SK-N-SH (cell line): Measurements from ENCODE around the gene JMJD1C. TPM values are rescaled to one million over a fixed set of nuclear protein-coding genes. Genes with fewer than 3 reads are reported as not detected.

ENCODE experiments used
- CTCF ChIA-PET: fragments of 300-600, 350-600 bp; formaldehyde crosslinking; extraction: SDS; loops from one replicate; lab custom pipeline; 2021; lab: Yijun Ruan, JAX
- POLR2A ChIA-PET: fragments of 350-600 bp; sonication (Branson Sonifier 250); formaldehyde crosslinking; extraction: SDS; loops from one replicate; lab custom pipeline; 2020; ENCODE audit warnings: antibody characterized with exemption, inconsistent platforms; lab: Yijun Ruan, JAX
- DNase-seq: peaks from one replicate; pipeline ENCODE4 v3.0.0; 2012
- H2AFZ ChIP-seq: fragments of 200-600 bp; sonication (generic); 2 replicates; pipeline ENCODE4 v1.8.1; 2016; ENCODE audit warnings: antibody characterized with exemption, mild to moderate bottlenecking, low read depth
- H3F3A ChIP-seq: fragments of 200-600 bp; sonication (generic); replicated peaks from 2 replicates; pipeline ENCODE3; 2016; ENCODE audit warnings: antibody characterized with exemption, mild to moderate bottlenecking; ENCODE audit not compliant: insufficient read depth
- H3K27ac ChIP-seq, 2 experiments: fragments of 200-500 bp in 1 of 2; fragments of 200-600 bp in 1 of 2; sonication (Bioruptor generic) in 1 of 2; sonication (generic), shearing (Covaris generic) in 1 of 2; 2 replicates each; pipeline versions ENCODE4 v1.5.1 to v1.6.1; 2014 to 2016; ENCODE audit warnings: low read depth in 2 of 2, inconsistent platforms in 1 of 2, low read length in 1 of 2, mild to moderate bottlenecking in 1 of 2, mixed read lengths in 1 of 2
- H3K27me3 ChIP-seq: fragments of 200-600 bp; sonication (generic), shearing (Covaris generic); 2 replicates; pipeline ENCODE4 v1.6.1; 2016; ENCODE audit warnings: mixed run types; ENCODE audit not compliant: insufficient read depth
- H3K36me3 ChIP-seq, 2 experiments: fragments of 200-500 bp in 1 of 2; fragments of 200-600 bp in 1 of 2; sonication (Bioruptor generic) in 1 of 2; sonication (generic) in 1 of 2; replicated peaks in 1 of 2; 2 replicates each; pipeline versions ENCODE3 to v1.5.1; 2014 to 2016; ENCODE audit warnings: low read length in 1 of 2, mild to moderate bottlenecking in 1 of 2; ENCODE audit not compliant: insufficient read depth in 2 of 2, control insufficient read depth in 1 of 2
- H3K4me1 ChIP-seq, 2 experiments: fragments of 200-500 bp in 1 of 2; fragments of 200-600 bp in 1 of 2; sonication (Bioruptor generic) in 1 of 2; sonication (generic), shearing (Covaris generic) in 1 of 2; 2 replicates each; pipeline versions ENCODE4 v1.5.1 to v1.6.1; 2014 to 2016; ENCODE audit warnings: low read depth in 1 of 2, low read length in 1 of 2, mixed run types in 1 of 2; ENCODE audit not compliant: insufficient read depth in 2 of 2, control insufficient read depth in 1 of 2
- H3K4me2 ChIP-seq: fragments of 200-600 bp; sonication (generic), shearing (Covaris generic); 2 replicates; pipeline ENCODE4 v1.6.1; 2017; ENCODE audit warnings: mixed run types
- H3K4me3 ChIP-seq, 2 experiments: fragments of 200-500 bp in 1 of 2; fragments of 200-600 bp in 1 of 2; sonication (Bioruptor generic) in 1 of 2; sonication (generic), shearing (Covaris generic) in 1 of 2; 2 replicates each; pipeline versions ENCODE4 v1.5.1 to v1.8.1; 2014 to 2016; ENCODE audit warnings: low read depth in 2 of 2, inconsistent platforms in 1 of 2, low read length in 1 of 2, mild to moderate bottlenecking in 1 of 2, mixed read lengths in 1 of 2, moderate library complexity in 1 of 2
- H3K79me2 ChIP-seq: fragments of 200-600 bp; sonication (generic); 2 replicates; pipeline ENCODE4 v1.8.1; 2017; ENCODE audit warnings: mild to moderate bottlenecking; ENCODE audit not compliant: insufficient read depth
- H3K9ac ChIP-seq: fragments of 200-600 bp; sonication (generic); 2 replicates; pipeline ENCODE4 v1.6.1; 2017; ENCODE audit warnings: mixed run types
- H3K9me2 ChIP-seq: fragments of 200-600 bp; sonication (generic); 2 replicates; pipeline ENCODE4 v1.6.1; 2017; ENCODE audit warnings: mixed run types
- H3K9me3 ChIP-seq: fragments of 200-600 bp; sonication (generic); 2 replicates; pipeline ENCODE4 v1.6.1; 2017; ENCODE audit warnings: mixed run types, mild to moderate bottlenecking, moderate library complexity
- H4K20me1 ChIP-seq: fragments of 200-600 bp; sonication (generic); 2 replicates; pipeline ENCODE4 v1.6.1; 2017; ENCODE audit warnings: mild to moderate bottlenecking, mixed run types; ENCODE audit not compliant: insufficient read depth
- FOSL2 ChIP-seq: IDR thresholded peaks from 2 replicates; pipeline ENCODE4 v1.4.0; 2012; ENCODE audit warnings: low read depth, mild to moderate bottlenecking, moderate library complexity, borderline replicate concordance
- FOXJ3 ChIP-seq: sonication (generic); formaldehyde crosslinking; IDR thresholded peaks from 2 replicates; pipeline ENCODE4 v1.5.1; 2020; ENCODE audit warnings: mild to moderate bottlenecking, missing genetic modification reagents
- IRF3 ChIP-seq: fragments of 150-350 bp; IDR thresholded peaks from 2 replicates; pipeline ENCODE4 v1.6.1; 2016; ENCODE audit warnings: mild to moderate bottlenecking, low read depth, low read length
- JUND ChIP-seq: IDR thresholded peaks from 2 replicates; pipeline ENCODE4 v1.4.0; 2012
- RFX5 ChIP-seq: IDR thresholded peaks from 2 replicates; pipeline ENCODE4 v1.6.1; 2012; ENCODE audit warnings: mild to moderate bottlenecking, improper control_type of control experiment, low read length
- TAF1 ChIP-seq: IDR thresholded peaks from 2 replicates; pipeline ENCODE4 v1.6.1; 2012; ENCODE audit warnings: low read depth, mild to moderate bottlenecking, low read length, moderate library complexity, borderline replicate concordance
- TEAD4 ChIP-seq: IDR thresholded peaks from 2 replicates; pipeline ENCODE4 v1.4.0; 2012; ENCODE audit warnings: mild to moderate bottlenecking, borderline replicate concordance; ENCODE audit not compliant: insufficient read depth
- YY1 ChIP-seq: IDR thresholded peaks from 2 replicates; pipeline ENCODE4 v1.4.0; 2012; ENCODE audit warnings: low read depth, mild to moderate bottlenecking
- ZBTB33 ChIP-seq: IDR thresholded peaks from 2 replicates; pipeline ENCODE4 v1.4.0; 2012; ENCODE audit warnings: low read depth, borderline replicate concordance
- WGBS: methylation state at CpG from one replicate; pipeline ENCODE4 v1.1.6; 2017; ENCODE audit warnings: low lambda C conversion rate; 5-methylcytosine and 5-hydroxymethylcytosine counted together
- polyA plus RNA-seq, 3 experiments: library from polyadenylated mRNA; depleted of rRNA; stranded (reverse); fragments of >200 nt; gene quantifications; 2 replicates each; pipeline ENCODE4 v1.2.3, GENCODE V29; 2012
- TF ChIP-seq, protein P1 (sequence below): fragments of 200-600 bp; sonication (generic); IDR thresholded peaks from 2 replicates; pipeline ENCODE4 v1.6.1; 2017; ENCODE audit warnings: antibody characterized with exemption, mild to moderate bottlenecking, moderate library complexity
- TF ChIP-seq, protein P2 (sequence below): IDR thresholded peaks from 2 replicates; pipeline ENCODE4 v1.6.1; 2012; ENCODE audit warnings: mild to moderate bottlenecking, low read depth, low read length, moderate library complexity

The JMJD1C gene
- polyA plus RNA-seq, 1 of the 3 experiments (the other 2 are of a cell fraction) = 11.7 TPM

GRCh38 chr10:63489838-63490237 is 24.1 kb upstream of the JMJD1C start:
- ChIA-PET CTCF (interaction anchor here (0.9 to 1.5 kb wide), 4 partner anchors 9 to 50 kb away, joined by 3 to 6 read pairs (median 4); no protein-coding TSS in a partner anchor), POLR2A (interaction anchor here (1.2 kb wide), 1 partner anchor 138 kb away, joined by 4 read pairs; no protein-coding TSS in a partner anchor)
- no peak overlapping the region for H3K4me2 ChIP-seq
- no peaks in the 10 kb centered on the region for H3K27me3 ChIP-seq
- H3F3A ChIP-seq = peaks cover 13% of the 10 kb centered on the region
- 100% methylated on average over 1 of the region's 3 CpGs for WGBS
- no peak for TF ChIP-seq IRF3
- TF ChIP-seq ZBTB33 = no peak
- TF ChIP-seq, protein P1, sequence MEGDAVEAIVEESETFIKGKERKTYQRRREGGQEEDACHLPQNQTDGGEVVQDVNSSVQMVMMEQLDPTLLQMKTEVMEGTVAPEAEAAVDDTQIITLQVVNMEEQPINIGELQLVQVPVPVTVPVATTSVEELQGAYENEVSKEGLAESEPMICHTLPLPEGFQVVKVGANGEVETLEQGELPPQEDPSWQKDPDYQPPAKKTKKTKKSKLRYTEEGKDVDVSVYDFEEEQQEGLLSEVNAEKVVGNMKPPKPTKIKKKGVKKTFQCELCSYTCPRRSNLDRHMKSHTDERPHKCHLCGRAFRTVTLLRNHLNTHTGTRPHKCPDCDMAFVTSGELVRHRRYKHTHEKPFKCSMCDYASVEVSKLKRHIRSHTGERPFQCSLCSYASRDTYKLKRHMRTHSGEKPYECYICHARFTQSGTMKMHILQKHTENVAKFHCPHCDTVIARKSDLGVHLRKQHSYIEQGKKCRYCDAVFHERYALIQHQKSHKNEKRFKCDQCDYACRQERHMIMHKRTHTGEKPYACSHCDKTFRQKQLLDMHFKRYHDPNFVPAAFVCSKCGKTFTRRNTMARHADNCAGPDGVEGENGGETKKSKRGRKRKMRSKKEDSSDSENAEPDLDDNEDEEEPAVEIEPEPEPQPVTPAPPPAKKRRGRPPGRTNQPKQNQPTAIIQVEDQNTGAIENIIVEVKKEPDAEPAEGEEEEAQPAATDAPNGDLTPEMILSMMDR = no peak
- TF ChIP-seq FOXJ3 = no peak
- TF ChIP-seq, protein P2, sequence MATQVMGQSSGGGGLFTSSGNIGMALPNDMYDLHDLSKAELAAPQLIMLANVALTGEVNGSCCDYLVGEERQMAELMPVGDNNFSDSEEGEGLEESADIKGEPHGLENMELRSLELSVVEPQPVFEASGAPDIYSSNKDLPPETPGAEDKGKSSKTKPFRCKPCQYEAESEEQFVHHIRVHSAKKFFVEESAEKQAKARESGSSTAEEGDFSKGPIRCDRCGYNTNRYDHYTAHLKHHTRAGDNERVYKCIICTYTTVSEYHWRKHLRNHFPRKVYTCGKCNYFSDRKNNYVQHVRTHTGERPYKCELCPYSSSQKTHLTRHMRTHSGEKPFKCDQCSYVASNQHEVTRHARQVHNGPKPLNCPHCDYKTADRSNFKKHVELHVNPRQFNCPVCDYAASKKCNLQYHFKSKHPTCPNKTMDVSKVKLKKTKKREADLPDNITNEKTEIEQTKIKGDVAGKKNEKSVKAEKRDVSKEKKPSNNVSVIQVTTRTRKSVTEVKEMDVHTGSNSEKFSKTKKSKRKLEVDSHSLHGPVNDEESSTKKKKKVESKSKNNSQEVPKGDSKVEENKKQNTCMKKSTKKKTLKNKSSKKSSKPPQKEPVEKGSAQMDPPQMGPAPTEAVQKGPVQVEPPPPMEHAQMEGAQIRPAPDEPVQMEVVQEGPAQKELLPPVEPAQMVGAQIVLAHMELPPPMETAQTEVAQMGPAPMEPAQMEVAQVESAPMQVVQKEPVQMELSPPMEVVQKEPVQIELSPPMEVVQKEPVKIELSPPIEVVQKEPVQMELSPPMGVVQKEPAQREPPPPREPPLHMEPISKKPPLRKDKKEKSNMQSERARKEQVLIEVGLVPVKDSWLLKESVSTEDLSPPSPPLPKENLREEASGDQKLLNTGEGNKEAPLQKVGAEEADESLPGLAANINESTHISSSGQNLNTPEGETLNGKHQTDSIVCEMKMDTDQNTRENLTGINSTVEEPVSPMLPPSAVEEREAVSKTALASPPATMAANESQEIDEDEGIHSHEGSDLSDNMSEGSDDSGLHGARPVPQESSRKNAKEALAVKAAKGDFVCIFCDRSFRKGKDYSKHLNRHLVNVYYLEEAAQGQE = no peak
- TF ChIP-seq FOSL2 = no peak
- TF ChIP-seq JUND = no peak
- no peak for TF ChIP-seq TAF1
- no peak for TF ChIP-seq RFX5
- no peak for TF ChIP-seq TEAD4
- TF ChIP-seq YY1 = no peak
- peaks cover 13 to 25% of the 10 kb centered on the region in 2 experiments; a peak in 3 of 4 replicates for H3K4me1 ChIP-seq
- H2AFZ ChIP-seq = no peak overlapping the region
- H3K36me3 ChIP-seq = no peaks in the 10 kb centered on the region
- no peak overlapping the region for H3K4me3 ChIP-seq
- no peak for DNase-seq
- H3K9me2 ChIP-seq = no peaks in the 10 kb centered on the region
- no peaks in the 10 kb centered on the region for H3K9me3 ChIP-seq
- no peak overlapping the region for H3K9ac ChIP-seq
- H3K79me2 ChIP-seq = peaks cover 94% of the 10 kb centered on the region
- H3K27ac ChIP-seq = no peak overlapping the region
- peaks cover 3% of the 10 kb centered on the region for H4K20me1 ChIP-seq
